Calu3 (cell line): ENCODE results near the gene SLC17A2. TPM values are rescaled to one million over a fixed set of nuclear protein-coding genes. Genes with fewer than 3 reads are reported as not detected.

Experiments used
- BruUV-seq: library from RNA; stranded (reverse); fragments of 400-500 nt; replicated peaks from 2 replicates; lab custom pipeline; 2021; lab: Mats Ljungman, UMichigan
- CTCF ChIA-PET: fragments of 300-600 bp; sonication (Branson Sonifier 250); formaldehyde crosslinking; loops from one replicate; lab custom pipeline; 2022; ENCODE audit warnings: antibody characterized with exemption; lab: Charles Lee
- DNase-seq: peaks from one replicate; pipeline ENCODE4 v3.0.0; 2022
- H3K27ac Mint-ChIP-seq: one replicate; pipeline ENCODE4 v1.8.0; 2022; ENCODE audit warnings: mixed read lengths; ENCODE audit not compliant: unreplicated experiment
- H3K27me3 Mint-ChIP-seq: one replicate; pipeline ENCODE4 v1.8.0; 2022; ENCODE audit warnings: mixed read lengths; ENCODE audit not compliant: unreplicated experiment
- H3K36me3 Mint-ChIP-seq: one replicate; pipeline ENCODE4 v1.8.0; 2022; ENCODE audit warnings: mild to moderate bottlenecking, moderate library complexity, mixed read lengths; ENCODE audit not compliant: insufficient read depth, unreplicated experiment
- H3K4me1 Mint-ChIP-seq: one replicate; pipeline ENCODE4 v1.8.0; 2022; ENCODE audit warnings: mild to moderate bottlenecking, low read depth, mixed read lengths; ENCODE audit not compliant: unreplicated experiment
- H3K4me3 Mint-ChIP-seq: one replicate; pipeline ENCODE4 v1.8.0; 2022; ENCODE audit warnings: mild to moderate bottlenecking, low read depth, moderate library complexity, mixed read lengths; ENCODE audit not compliant: unreplicated experiment
- H3K9me3 Mint-ChIP-seq: one replicate; pipeline ENCODE4 v1.8.0; 2022; ENCODE audit warnings: low read depth, mixed read lengths; ENCODE audit not compliant: unreplicated experiment
- intact Hi-C: fragments of 100-400 bp; cut with micrococcal nuclease; formaldehyde crosslinking; loops from one replicate; pipeline ENCODE4 v1.10.0; 2022; ENCODE audit not compliant: unreplicated experiment
- total RNA-seq: library from RNA; stranded (reverse); gene quantifications from 2 replicates; pipeline ENCODE4 v1.2.3, GENCODE V29; 2022
- TF ChIP-seq, protein P1 (sequence below): fragments of 200-600 bp; IDR thresholded peaks from one replicate; pipeline ENCODE4 v1.8.0; 2022; ENCODE audit warnings: antibody characterized with exemption; ENCODE audit not compliant: unreplicated experiment

Gene SLC17A2
- total RNA-seq, 1 experiment from 2014 or later: not detected

DNA sequence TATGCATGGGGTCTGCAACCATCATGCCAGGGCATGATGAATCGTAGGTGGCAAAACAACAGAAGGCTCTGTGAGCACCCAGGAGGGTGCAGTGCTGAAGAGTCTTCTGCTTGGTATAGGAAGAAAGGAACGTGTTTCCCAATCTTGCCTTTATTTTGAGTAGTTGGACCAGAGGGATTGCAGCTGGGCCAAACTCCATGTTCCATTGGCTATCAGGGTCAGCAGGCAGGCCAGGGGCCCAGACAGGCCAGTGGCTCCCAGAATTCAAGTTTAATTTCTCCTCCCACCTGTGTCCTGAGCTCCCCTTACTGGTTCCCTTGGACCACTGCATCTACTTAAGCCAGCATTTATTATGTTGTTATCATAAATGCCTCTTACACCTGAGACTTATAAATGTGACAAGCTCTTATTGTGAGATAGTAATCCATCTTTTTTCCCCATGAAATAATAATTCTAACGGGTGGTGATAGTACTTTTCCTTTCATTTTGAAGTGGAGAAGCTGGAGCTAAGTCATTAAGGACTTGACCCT is 31.2 kb upstream of the SLC17A2 start:
- no peak for DNase-seq
- no TSS peak for BruUV-seq
- peak overlapping the region; percentile 95 for H3K4me3 Mint-ChIP-seq
- H3K9me3 Mint-ChIP-seq: peaks cover 6% of the 10 kb centered on the region
- TF ChIP-seq, protein P1, sequence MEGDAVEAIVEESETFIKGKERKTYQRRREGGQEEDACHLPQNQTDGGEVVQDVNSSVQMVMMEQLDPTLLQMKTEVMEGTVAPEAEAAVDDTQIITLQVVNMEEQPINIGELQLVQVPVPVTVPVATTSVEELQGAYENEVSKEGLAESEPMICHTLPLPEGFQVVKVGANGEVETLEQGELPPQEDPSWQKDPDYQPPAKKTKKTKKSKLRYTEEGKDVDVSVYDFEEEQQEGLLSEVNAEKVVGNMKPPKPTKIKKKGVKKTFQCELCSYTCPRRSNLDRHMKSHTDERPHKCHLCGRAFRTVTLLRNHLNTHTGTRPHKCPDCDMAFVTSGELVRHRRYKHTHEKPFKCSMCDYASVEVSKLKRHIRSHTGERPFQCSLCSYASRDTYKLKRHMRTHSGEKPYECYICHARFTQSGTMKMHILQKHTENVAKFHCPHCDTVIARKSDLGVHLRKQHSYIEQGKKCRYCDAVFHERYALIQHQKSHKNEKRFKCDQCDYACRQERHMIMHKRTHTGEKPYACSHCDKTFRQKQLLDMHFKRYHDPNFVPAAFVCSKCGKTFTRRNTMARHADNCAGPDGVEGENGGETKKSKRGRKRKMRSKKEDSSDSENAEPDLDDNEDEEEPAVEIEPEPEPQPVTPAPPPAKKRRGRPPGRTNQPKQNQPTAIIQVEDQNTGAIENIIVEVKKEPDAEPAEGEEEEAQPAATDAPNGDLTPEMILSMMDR: no peak
- peaks cover 48% of the 10 kb centered on the region for H3K36me3 Mint-ChIP-seq
- CTCF ChIA-PET: no interaction called here
- peak overlapping the region; percentile 100 for H3K27ac Mint-ChIP-seq
- no peaks in the 10 kb centered on the region for H3K27me3 Mint-ChIP-seq
- intact Hi-C loops: no loop called here
- peaks cover 36% of the 10 kb centered on the region for H3K4me1 Mint-ChIP-seq

DNA sequence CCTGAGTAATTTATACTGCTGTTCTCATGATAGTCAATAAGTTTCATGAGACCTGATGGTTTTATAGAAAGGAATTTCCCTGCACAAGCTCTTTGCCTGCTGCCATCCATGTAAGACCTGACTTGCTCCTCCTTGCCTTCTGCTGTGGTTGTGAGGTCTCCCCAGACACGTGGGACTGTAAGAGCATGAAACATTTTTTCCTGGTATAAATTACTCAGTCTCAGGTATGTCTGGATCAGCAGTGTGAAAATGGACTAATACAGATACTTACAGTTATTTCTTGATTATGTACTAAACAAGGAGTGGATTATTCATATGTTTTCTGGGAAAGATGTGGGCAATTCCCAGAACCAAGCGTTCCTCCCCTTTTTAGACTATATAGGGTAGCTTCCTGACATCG is 30.2 kb upstream of the SLC17A2 start:
- Mint-ChIP-seq H3K9me3 (peaks cover 6% of the 10 kb centered on the region), H3K4me1 (peaks cover 32% of the 10 kb centered on the region), H3K4me3 (no peak overlapping the region), H3K27me3 (no peaks in the 10 kb centered on the region), H3K27ac (no peak overlapping the region), H3K36me3 (peaks cover 38% of the 10 kb centered on the region)
- intact Hi-C loops: no loop called here
- no TSS peak for BruUV-seq
- CTCF ChIA-PET: no interaction called here
- no peak for DNase-seq
- TF ChIP-seq, protein P1: no peak

DNA sequence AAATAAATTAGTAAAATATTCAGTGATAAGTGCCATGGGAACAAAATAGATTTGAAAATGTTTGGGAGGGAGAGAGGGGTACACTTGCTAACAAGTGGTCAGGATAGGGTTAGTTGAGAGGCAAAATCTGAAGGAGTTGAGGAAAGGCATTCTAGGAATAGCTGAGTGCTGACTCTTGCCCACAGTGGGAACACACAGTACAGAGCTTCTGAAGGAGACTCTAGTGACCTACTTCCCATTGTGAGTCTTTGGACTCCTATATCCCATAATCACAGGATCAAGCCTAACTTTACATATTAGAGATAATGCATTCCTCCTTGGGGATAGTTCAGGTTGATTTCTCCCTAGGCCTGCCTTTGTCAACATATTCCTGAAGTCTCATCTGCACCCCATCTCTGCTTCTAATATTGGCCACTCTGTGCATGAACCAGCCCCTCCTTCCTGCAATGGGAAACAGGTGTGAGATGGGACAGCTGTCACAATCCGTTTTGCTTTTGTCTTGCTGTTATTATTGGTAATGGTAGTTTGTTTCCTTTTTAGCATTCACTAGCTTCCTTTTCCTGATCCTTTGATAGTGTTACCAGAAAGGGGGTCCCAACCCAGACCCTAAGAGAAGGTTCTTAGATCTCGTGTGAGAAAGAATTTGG is 29.5 kb upstream of the SLC17A2 start:
- CTCF ChIA-PET: interaction anchor here (0.6 kb wide), 1 partner anchor 1178 kb away, joined by 3 read pairs; no protein-coding TSS in a partner anchor
- Mint-ChIP-seq H3K4me1 (peaks cover 32% of the 10 kb centered on the region), H3K36me3 (peaks cover 32% of the 10 kb centered on the region), H3K27ac (no peak overlapping the region), H3K27me3 (no peaks in the 10 kb centered on the region), H3K4me3 (no peak overlapping the region), H3K9me3 (peaks cover 6% of the 10 kb centered on the region)
- intact Hi-C loops: no loop called here
- DNase-seq: no peak
- no TSS peak for BruUV-seq
- TF ChIP-seq, protein P1: no peak

DNA sequence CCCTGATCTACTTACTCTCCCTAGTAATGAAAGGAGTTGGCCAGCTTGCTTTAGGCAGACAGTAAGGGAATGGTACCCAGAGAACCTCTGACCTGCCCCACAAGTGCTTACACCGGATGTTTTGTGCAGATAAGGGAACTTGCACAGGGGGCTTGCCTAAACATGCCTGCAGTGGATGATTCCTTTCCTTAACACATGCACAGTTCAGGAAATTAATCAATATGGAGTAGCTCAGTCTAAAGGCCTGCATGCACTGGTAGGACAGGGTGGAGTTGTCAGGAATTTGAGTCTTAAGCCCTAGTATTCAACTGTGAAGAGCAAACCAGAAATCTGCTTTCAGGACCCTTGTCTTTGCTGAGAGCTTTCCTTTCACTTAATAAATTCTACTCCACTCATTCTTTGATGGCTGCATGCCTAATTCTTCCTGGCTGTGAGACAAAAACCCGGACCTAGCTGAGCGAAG is 28.2 kb upstream of the SLC17A2 start:
- no TSS peak for BruUV-seq
- Mint-ChIP-seq H3K36me3 (peaks cover 20% of the 10 kb centered on the region), H3K27ac (no peak overlapping the region), H3K27me3 (no peaks in the 10 kb centered on the region), H3K9me3 (peaks cover 6% of the 10 kb centered on the region), H3K4me1 (peaks cover 26% of the 10 kb centered on the region), H3K4me3 (no peak overlapping the region)
- intact Hi-C loops: no loop called here
- TF ChIP-seq, protein P1: no peak
- DNase-seq: no peak
- CTCF ChIA-PET: interaction anchor here (0.6 kb wide), 1 partner anchor 12 kb away, joined by 4 read pairs; no protein-coding TSS in a partner anchor
